22Rv1 (cell line): ENCODE results near the gene DDX60.

ENCODE experiments used
- ZFX ChIP-seq: fragments of 450-650 bp; IDR thresholded peaks from 2 replicates; pipeline ENCODE4 v1.6.1; 2017; ENCODE audit warnings: antibody characterized with exemption, borderline replicate concordance
- TF ChIP-seq, protein P1 (sequence below): fragments of 450-650 bp; IDR thresholded peaks from 2 replicates; pipeline ENCODE4 v1.5.1; 2017; ENCODE audit warnings: mild to moderate bottlenecking

DNA sequence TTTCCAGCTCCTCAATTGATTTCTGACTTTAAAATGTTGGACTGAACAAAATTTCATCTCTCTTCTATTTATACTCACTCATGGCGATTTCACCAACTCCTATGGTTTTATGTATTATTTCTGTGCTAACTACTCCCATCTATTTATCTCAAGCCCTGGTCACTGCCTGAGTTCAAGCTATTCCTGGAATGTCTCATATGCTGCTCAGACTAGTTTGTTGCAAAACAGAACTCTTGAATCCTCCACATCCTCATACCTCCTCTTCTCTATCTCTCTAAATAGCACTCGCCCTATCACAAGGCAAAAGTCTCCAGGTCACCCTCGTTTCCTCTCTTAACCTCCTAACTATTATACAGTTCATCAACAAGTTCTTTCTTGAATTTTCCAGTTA is 19.0 kb upstream of the DDX60 start:
- no peak for TF ChIP-seq ZFX
- TF ChIP-seq, protein P1, sequence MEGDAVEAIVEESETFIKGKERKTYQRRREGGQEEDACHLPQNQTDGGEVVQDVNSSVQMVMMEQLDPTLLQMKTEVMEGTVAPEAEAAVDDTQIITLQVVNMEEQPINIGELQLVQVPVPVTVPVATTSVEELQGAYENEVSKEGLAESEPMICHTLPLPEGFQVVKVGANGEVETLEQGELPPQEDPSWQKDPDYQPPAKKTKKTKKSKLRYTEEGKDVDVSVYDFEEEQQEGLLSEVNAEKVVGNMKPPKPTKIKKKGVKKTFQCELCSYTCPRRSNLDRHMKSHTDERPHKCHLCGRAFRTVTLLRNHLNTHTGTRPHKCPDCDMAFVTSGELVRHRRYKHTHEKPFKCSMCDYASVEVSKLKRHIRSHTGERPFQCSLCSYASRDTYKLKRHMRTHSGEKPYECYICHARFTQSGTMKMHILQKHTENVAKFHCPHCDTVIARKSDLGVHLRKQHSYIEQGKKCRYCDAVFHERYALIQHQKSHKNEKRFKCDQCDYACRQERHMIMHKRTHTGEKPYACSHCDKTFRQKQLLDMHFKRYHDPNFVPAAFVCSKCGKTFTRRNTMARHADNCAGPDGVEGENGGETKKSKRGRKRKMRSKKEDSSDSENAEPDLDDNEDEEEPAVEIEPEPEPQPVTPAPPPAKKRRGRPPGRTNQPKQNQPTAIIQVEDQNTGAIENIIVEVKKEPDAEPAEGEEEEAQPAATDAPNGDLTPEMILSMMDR, result no peak
